HL-60/S4 treated with phorbol 12-myristate 13-acetate at 8.2 ng/mL for 4 days and 3 days (cell line): ENCODE data around the gene GHR.

ENCODE experiments used
- in situ Hi-C: fragments of 300-500 bp; cut with MboI; formaldehyde crosslinking; loops from 2 replicates; pipeline ENCODE4 v1.15.0; 2022; ENCODE audit warnings: low sequenced_read_pairs

The GHR gene

DNA sequence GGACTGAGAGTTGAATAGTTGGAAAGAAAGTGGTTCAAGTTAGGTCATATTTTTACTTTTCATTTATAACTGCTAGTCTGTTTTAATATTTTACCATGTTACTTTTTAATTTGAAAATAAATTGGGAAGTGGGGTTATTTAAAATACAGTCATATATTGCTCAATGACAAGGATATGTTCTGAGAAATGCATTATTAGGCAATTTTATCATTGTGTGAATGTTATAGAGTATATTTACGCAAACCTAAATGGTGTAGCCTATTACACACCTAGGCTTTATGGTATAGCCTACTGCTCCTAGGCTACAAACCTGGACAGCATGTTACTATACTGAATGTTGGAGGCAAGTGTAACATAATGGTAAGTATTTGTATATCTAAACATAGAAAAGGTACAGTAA is 338.6 kb downstream of the GHR start:
- in situ Hi-C loops: no loop called here

DNA sequence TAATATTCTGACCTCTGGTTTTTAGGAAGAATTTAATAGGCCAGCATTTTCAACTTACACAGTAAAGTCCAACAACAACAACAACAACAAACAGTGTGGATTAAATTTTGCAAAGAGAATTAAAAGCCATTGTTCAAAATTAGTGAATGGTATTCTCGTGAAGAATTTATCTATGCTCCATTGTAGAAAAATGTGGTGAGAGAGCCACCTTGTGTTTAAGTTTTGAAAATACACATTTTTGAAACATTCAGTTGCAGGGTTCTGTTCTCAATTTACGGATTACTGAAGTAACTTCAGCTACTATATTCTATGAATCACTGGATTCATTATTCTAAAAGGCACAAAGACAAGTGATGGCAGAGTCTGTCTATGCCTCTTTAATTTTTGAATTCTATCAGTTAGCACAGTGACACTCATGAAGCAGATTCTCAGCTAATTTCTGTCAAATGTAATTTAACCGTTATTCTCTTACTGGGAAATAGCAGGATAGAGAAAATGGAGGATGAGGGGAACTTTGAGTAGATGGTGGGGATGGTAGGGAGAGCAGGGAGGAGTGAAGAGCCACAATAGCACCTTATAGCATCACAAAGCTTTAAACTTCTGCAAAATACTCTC is 344.4 kb downstream of the GHR start:
- in situ Hi-C loops: no loop called here

DNA sequence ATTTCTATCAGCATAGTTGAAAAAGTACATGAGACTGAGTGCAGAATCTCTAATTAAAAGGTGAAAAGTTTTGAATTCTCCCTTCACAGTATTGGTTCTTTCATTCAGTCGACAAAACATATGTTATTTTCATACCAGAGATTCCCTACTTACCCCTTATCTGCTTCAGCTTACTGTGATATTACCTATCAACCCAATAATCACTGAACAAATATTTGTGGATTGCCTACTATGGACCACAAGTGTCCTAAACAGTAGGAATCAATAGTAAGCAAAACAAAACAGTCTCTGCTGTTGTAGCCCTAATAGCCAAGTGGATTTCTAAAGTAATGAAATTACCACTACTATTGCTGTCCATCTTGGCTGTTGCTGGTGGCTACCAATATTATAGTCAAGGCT is 344.9 kb downstream of the GHR start:
- in situ Hi-C loops: no loop called here

GRCh38 chr5:42770003-42770402 is 346.8 kb downstream of the GHR start:
- in situ Hi-C loops: no loop called here
